B cell (primary cell): ENCODE measurements around the gene GNAT2. TPM values are rescaled to one million over a fixed set of nuclear protein-coding genes. Genes with fewer than 3 reads are reported as not detected.

Experiments used
- ATAC-seq: fragments of 200-7000 bp; cut with Tn5 transposase; one replicate; pipeline ENCODE4 v1.10.0; 2021; ENCODE audit warnings: low read depth, mild to moderate bottlenecking, moderate number of reproducible peaks, moderate library complexity
- CTCF ChIA-PET: fragments of 350-600 bp; sonication (Branson Sonifier 250); formaldehyde crosslinking; loops from one replicate; lab custom pipeline; 2021; ENCODE audit warnings: antibody characterized with exemption, inconsistent platforms; lab: Charles Lee
- POLR2A ChIA-PET: fragments of 350-600 bp; sonication (Branson Sonifier 250); formaldehyde crosslinking; loops from one replicate; lab custom pipeline; 2021; ENCODE audit warnings: antibody characterized with exemption; lab: Charles Lee
- DNase-seq: peaks from one replicate; pipeline ENCODE4 v3.0.0; 2013
- H2AFZ ChIP-seq: 2 replicates; pipeline ENCODE4 v1.6.1; 2012; ENCODE audit warnings: mild to moderate bottlenecking, low read depth, low read length; ENCODE audit not compliant: insufficient read depth, poor library complexity, severe bottlenecking
- H3K27ac ChIP-seq, 2 donors: 1 replicate in 1 of 2; 2 replicates in 1 of 2; pipeline ENCODE4 v1.5.1; 2012 to 2013; ENCODE audit warnings: low read length in 2 of 2, mild to moderate bottlenecking in 2 of 2, moderate library complexity in 1 of 2
- H3K27me3 ChIP-seq, 4 experiments: fragments of 200-600 bp in 1 of 4; sonication (generic) in 1 of 4; replicated peaks in 1 of 4; 1 replicate in 2 of 4; 2 replicates in 2 of 4; pipeline versions ENCODE4 v1.6.1 to v1.7.0; 2013 to 2016; ENCODE audit warnings: low read length in 3 of 4, mild to moderate bottlenecking in 2 of 4, mixed read lengths in 1 of 4, moderate library complexity in 1 of 4; ENCODE audit not compliant: insufficient read depth in 4 of 4, control insufficient read depth in 3 of 4; ENCODE audit errors: control extremely low read depth in 1 of 4
- H3K36me3 ChIP-seq, 2 experiments: replicated peaks in 1 of 2; 1 replicate in 1 of 2; 2 replicates in 1 of 2; pipeline versions ENCODE4 v1.6.1 to v1.7.1; 2013; ENCODE audit warnings: low read length in 1 of 2; ENCODE audit not compliant: insufficient read depth in 2 of 2, control insufficient read depth in 1 of 2; ENCODE audit errors: control extremely low read depth in 1 of 2, extremely low read depth in 1 of 2
- H3K4me1 ChIP-seq, 2 donors: fragments of 200-600 bp in 1 of 2; sonication (generic) in 1 of 2; 1 replicate in 1 of 2; 2 replicates in 1 of 2; pipeline versions ENCODE4 v1.5.1 to v1.6.1; 2013 to 2017; ENCODE audit warnings: low read length in 2 of 2; ENCODE audit not compliant: control insufficient read depth in 2 of 2, insufficient read depth in 2 of 2
- H3K4me2 ChIP-seq: replicated peaks from 2 replicates; pipeline ENCODE3; 2012; ENCODE audit warnings: mild to moderate bottlenecking, low read depth, low read length; ENCODE audit not compliant: poor library complexity, severe bottlenecking
- H3K4me3 ChIP-seq, 5 experiments: fragments of 200-600 bp in 1 of 5; sonication (generic) in 1 of 5; 1 replicate in 3 of 5; 2 replicates in 2 of 5; pipeline versions ENCODE4 v1.5.1 to v1.7.0; 2011 to 2016; ENCODE audit warnings: low read length in 4 of 5, mild to moderate bottlenecking in 4 of 5, low read depth in 2 of 5, control low read depth in 1 of 5, moderate library complexity in 1 of 5; ENCODE audit not compliant: insufficient read depth in 1 of 5; ENCODE audit errors: control extremely low read depth in 1 of 5, extremely low read depth in 1 of 5
- H3K79me2 ChIP-seq: fragments of 200-600 bp; sonication (generic); one replicate; pipeline ENCODE4 v1.6.0; 2016; ENCODE audit warnings: low read length; ENCODE audit not compliant: control insufficient read depth, insufficient read depth
- H3K9ac ChIP-seq: fragments of 200-600 bp; sonication (generic); 2 replicates; pipeline ENCODE4 v1.6.1; 2017; ENCODE audit warnings: mild to moderate bottlenecking, low read length, moderate library complexity
- H3K9me3 ChIP-seq, 3 donors: one replicate each; pipeline versions ENCODE4 v1.6.1 to v1.7.1; 2013; ENCODE audit warnings: low read length in 2 of 3; ENCODE audit not compliant: control insufficient read depth in 2 of 3, insufficient read depth in 1 of 3; ENCODE audit errors: control extremely low read depth in 1 of 3
- H4K20me1 ChIP-seq: 2 replicates; pipeline ENCODE4 v1.6.0; 2012; ENCODE audit warnings: mild to moderate bottlenecking, low read length; ENCODE audit not compliant: insufficient read depth, control insufficient read depth, poor library complexity, severe bottlenecking
- H3K27ac Mint-ChIP-seq: one replicate; pipeline ENCODE4 v1.8.0; 2021; ENCODE audit warnings: mixed read lengths
- H3K27me3 Mint-ChIP-seq: one replicate; pipeline ENCODE4 v1.8.0; 2021; ENCODE audit warnings: mixed read lengths
- H3K4me1 Mint-ChIP-seq: one replicate; pipeline ENCODE4 v1.8.0; 2021; ENCODE audit warnings: mixed read lengths
- H3K4me3 Mint-ChIP-seq: one replicate; pipeline ENCODE4 v1.8.0; 2021; ENCODE audit warnings: mixed read lengths
- H3K9me3 Mint-ChIP-seq: one replicate; pipeline ENCODE4 v1.8.0; 2022; ENCODE audit warnings: mixed read lengths; ENCODE audit not compliant: insufficient read depth
- CTCF ChIP-seq: fragments of 200-600 bp; IDR thresholded peaks from one replicate; pipeline ENCODE4 v1.8.0; 2022; ENCODE audit warnings: antibody characterized with exemption, mild to moderate bottlenecking
- EZH2 ChIP-seq: IDR thresholded peaks from 2 replicates; pipeline ENCODE4 v1.6.1; 2012; ENCODE audit warnings: borderline replicate concordance, low read depth, mild to moderate bottlenecking, moderate library complexity, low read length; ENCODE audit not compliant: insufficient read depth, poor library complexity, severe bottlenecking
- WGBS: methylation state at CpG from one replicate; pipeline ENCODE4 v1.1.5; 2013; ENCODE audit warnings: missing lambda C conversion rate; ENCODE audit not compliant: insufficient coverage; 5-methylcytosine and 5-hydroxymethylcytosine counted together
- intact Hi-C: fragments of 100-400 bp; cut with micrococcal nuclease; formaldehyde crosslinking; loops from one replicate; pipeline ENCODE4 v1.10.0; 2022
- polyA plus RNA-seq: library from polyadenylated mRNA; depleted of rRNA; stranded (reverse); fragments of >200 nt; gene quantifications from 2 replicates; pipeline ENCODE4 v1.2.3, GENCODE V29; 2012
- total RNA-seq, 2 donors: library from RNA; stranded (reverse); fragments of 120-200 nt in 1 of 2; gene quantifications; 1 replicate in 1 of 2; 2 replicates in 1 of 2; pipeline versions ENCODE4 v1.2.3 to v1.2.4, GENCODE V29; 2013 to 2022

The GNAT2 gene
- total and polyA plus RNA-seq, 2 donors (not counting 1 experiment from before 2014, with no cell fraction given) = not detected

DNA sequence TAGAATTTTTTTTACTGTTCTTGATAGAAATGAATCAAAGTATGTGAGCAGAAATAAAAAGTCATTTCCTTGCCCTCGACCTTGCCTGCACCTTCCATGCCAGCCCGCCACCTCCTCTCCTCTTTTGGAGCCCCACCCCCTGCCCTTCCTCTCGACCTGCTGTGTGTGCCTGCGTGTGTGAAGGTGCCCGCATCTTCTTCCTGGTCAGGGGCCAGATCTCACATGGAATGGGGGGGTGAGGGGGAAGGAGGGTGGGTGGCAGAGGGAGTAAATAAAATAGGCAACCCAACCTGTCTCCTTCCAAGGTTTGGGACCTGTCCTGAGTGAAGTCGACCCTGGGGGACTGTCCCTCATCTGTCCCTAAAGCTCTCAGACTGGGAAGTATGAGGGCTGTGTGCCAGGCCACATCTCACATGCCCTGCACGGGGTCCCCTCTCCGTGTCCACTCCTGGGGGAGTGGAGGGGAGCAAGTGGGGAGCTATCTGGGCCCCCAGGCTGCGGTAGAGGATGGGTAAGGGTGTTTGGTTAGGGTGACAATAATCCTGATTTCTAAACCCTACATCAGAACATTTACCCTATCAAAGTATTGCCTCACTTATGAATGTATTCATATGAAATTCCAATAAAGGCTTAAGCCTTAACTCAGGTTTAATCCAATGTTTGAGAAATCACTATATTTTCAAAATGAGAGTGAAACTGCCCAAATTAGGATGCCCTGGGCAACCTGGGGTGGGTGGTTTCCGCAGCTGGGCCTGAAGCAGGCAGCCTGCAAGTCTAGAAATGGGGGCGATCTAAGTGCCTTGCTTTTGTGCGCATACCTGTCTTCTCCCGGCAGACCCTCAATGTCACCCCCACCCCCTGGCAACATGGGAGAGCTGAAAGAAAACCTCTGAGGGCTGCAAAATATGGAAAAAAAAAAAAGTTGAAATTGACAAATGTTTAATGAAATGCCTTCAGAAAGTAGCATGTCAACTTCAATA is 15.6 kb upstream of the GNAT2 start:
- no peak overlapping the region for H3K27ac Mint-ChIP-seq
- ChIA-PET CTCF (interaction anchor here (1.0 to 16.5 kb wide), 6 partner anchors 11 to 139 kb away, joined by 3 to 276 read pairs (median 8); partner anchors contain the start of genes AMPD2, GNAT2, GPR61 and GSTM1), POLR2A (interaction anchor here (0.8 kb wide), 1 partner anchor 87 kb away, joined by 4 read pairs; the partner anchor contains the start of gene GNAI3)
- no peak overlapping the region for H3K4me3 ChIP-seq
- WGBS = 65% methylated on average over 2 of the region's 13 CpGs
- ATAC-seq (no peak), DNase-seq (peak; percentile 5)
- H3K4me2 ChIP-seq = no peak overlapping the region
- H3K9me3 ChIP-seq = no peaks in the 10 kb centered on the region
- no peak overlapping the region for H3K27ac ChIP-seq
- H3K4me1 Mint-ChIP-seq = peaks cover 6% of the 10 kb centered on the region
- intact Hi-C loops = no loop called here
- no peaks in the 10 kb centered on the region for H3K9me3 Mint-ChIP-seq
- H3K4me3 Mint-ChIP-seq = no peak overlapping the region
- peaks cover 0 to 3% of the 10 kb centered on the region in 2 donors for H3K4me1 ChIP-seq
- no peaks in the 10 kb centered on the region for H3K79me2 ChIP-seq
- TF ChIP-seq CTCF (no peak), EZH2 (no peak)
- H2AFZ ChIP-seq = no peak overlapping the region
- H3K9ac ChIP-seq = no peak overlapping the region
- peaks cover 0 to 13% of the 10 kb centered on the region in 2 experiments for H3K36me3 ChIP-seq
- no peaks in the 10 kb centered on the region for H4K20me1 ChIP-seq
- H3K27me3 ChIP-seq = peaks cover 0 to 2% (median 0%) of the 10 kb centered on the region in 4 experiments
- peaks cover 1% of the 10 kb centered on the region for H3K27me3 Mint-ChIP-seq

GRCh38 chr1:109634292-109634691 is 14.9 kb upstream of the GNAT2 start:
- peak; percentile 1 for DNase-seq
- no peak overlapping the region for H3K27ac Mint-ChIP-seq
- TF ChIP-seq CTCF = no peak
- TF ChIP-seq EZH2 = no peak
- no peak overlapping the region for H3K9ac ChIP-seq
- peaks cover 0 to 3% of the 10 kb centered on the region in 2 donors for H3K4me1 ChIP-seq
- intact Hi-C loops = no loop called here
- H3K4me3 ChIP-seq = no peak overlapping the region
- no peaks in the 10 kb centered on the region for H3K9me3 Mint-ChIP-seq
- H2AFZ ChIP-seq = no peak overlapping the region
- no peak for ATAC-seq
- no peaks in the 10 kb centered on the region for H3K27me3 Mint-ChIP-seq
- H3K79me2 ChIP-seq = no peaks in the 10 kb centered on the region
- 67% methylated on average over 5 of the region's 6 CpGs for WGBS
- no peaks in the 10 kb centered on the region for H3K27me3 ChIP-seq
- H3K27ac ChIP-seq = no peak overlapping the region
- H3K4me1 Mint-ChIP-seq = peaks cover 5% of the 10 kb centered on the region
- no peaks in the 10 kb centered on the region for H3K9me3 ChIP-seq
- H3K4me2 ChIP-seq = no peak overlapping the region
- no peaks in the 10 kb centered on the region for H4K20me1 ChIP-seq
- POLR2A ChIA-PET = no interaction called here
- H3K4me3 Mint-ChIP-seq = no peak overlapping the region
- peaks cover 0 to 19% of the 10 kb centered on the region in 2 experiments for H3K36me3 ChIP-seq
- CTCF ChIA-PET = interaction anchor here (13.3 to 16.5 kb wide), 2 partner anchors 91 to 140 kb away, joined by 230 to 276 read pairs; partner anchors contain the start of gene GPR61
